Endothelial cell of umbilical vein (primary cell): ENCODE data around the gene GALNT12. TPM values are rescaled to one million over a fixed set of nuclear protein-coding genes. Genes with fewer than 3 reads are reported as not detected.

Source experiments
- BruUV-seq: library from RNA; stranded (reverse); fragments of 400-500 nt; replicated peaks from 2 replicates; lab custom pipeline; 2021; lab: Mats Ljungman, UMichigan
- CTCF ChIA-PET: fragments of 300-600, 350-600 bp; sonication (Branson Sonifier 250); formaldehyde crosslinking; loops from one replicate; lab custom pipeline; 2021; ENCODE audit warnings: antibody characterized with exemption, inconsistent platforms; lab: Charles Lee
- POLR2A ChIA-PET: fragments of 300-600, 350-600 bp; sonication (Branson Sonifier 250); formaldehyde crosslinking; loops from one replicate; lab custom pipeline; 2021; ENCODE audit warnings: antibody characterized with exemption, inconsistent platforms; lab: Charles Lee
- DNase-seq: peaks from one replicate; pipeline ENCODE4 v3.0.0-alpha.2; 2011; ENCODE audit warnings: low read depth, low spot score
- FAIRE-seq: peaks from 2 replicates; lab custom pipeline; 2011; peaks lifted over from hg19 to GRCh38; lab: Jason Lieb, UNC
- H2AFZ ChIP-seq: 2 replicates; pipeline ENCODE4 v1.6.0; 2012; ENCODE audit warnings: low read depth, low read length, control low read depth, inconsistent platforms
- H3K27ac ChIP-seq: 2 replicates; pipeline ENCODE4 v1.5.1; 2011; ENCODE audit warnings: low read depth, mild to moderate bottlenecking, control low read depth, low read length, moderate library complexity; ENCODE audit not compliant: insufficient read depth
- H3K27me3 ChIP-seq, 2 experiments: 2 replicates each; pipeline versions ENCODE4 v1.6.0 to v1.6.1; 2011; ENCODE audit warnings: low read length in 2 of 2, mixed read lengths in 1 of 2; ENCODE audit not compliant: control insufficient read depth in 2 of 2, insufficient read depth in 2 of 2
- H3K36me3 ChIP-seq, 2 experiments: 2 replicates in 1 of 2; 3 replicates in 1 of 2; pipeline ENCODE4 v1.5.1; 2011; ENCODE audit warnings: low read length in 2 of 2, mild to moderate bottlenecking in 1 of 2, moderate library complexity in 1 of 2; ENCODE audit not compliant: control insufficient read depth in 2 of 2, insufficient read depth in 2 of 2; ENCODE audit errors: extremely low read depth in 1 of 2
- H3K4me1 ChIP-seq: 3 replicates; pipeline ENCODE4 v1.5.1; 2011; ENCODE audit warnings: mild to moderate bottlenecking, low read length; ENCODE audit not compliant: control insufficient read depth, insufficient read depth; ENCODE audit errors: extremely low read depth
- H3K4me2 ChIP-seq: 2 replicates; pipeline ENCODE4 v1.6.1; 2011; ENCODE audit warnings: low read length, control low read depth, mixed read lengths; ENCODE audit not compliant: insufficient read depth
- H3K4me3 ChIP-seq, 3 experiments: fragments of 200-600 bp in 1 of 3; sonication (generic), shearing (Covaris generic) in 1 of 3; replicated peaks in 1 of 3; 2 replicates each; pipeline ENCODE4 v1.5.1; 2011 to 2016; ENCODE audit warnings: control low read depth in 3 of 3, low read length in 3 of 3, mild to moderate bottlenecking in 2 of 3, inconsistent platforms in 1 of 3, low read depth in 1 of 3, moderate library complexity in 1 of 3; ENCODE audit not compliant: insufficient read depth in 1 of 3
- H3K79me2 ChIP-seq: 2 replicates; pipeline ENCODE4 v1.6.0; 2012; ENCODE audit warnings: low read length, inconsistent platforms; ENCODE audit not compliant: control insufficient read depth, insufficient read depth
- H3K9ac ChIP-seq: replicated peaks from 2 replicates; pipeline ENCODE3; 2011; ENCODE audit warnings: low read length, control low read depth; ENCODE audit not compliant: insufficient read depth; ENCODE audit errors: extremely low read depth
- H3K9me1 ChIP-seq: replicated peaks from 3 replicates; pipeline ENCODE4 v1.6.0; 2011; ENCODE audit warnings: mild to moderate bottlenecking, low read length; ENCODE audit not compliant: control insufficient read depth, insufficient read depth; ENCODE audit errors: extremely low read depth
- H3K9me3 ChIP-seq: replicated peaks from 2 replicates; pipeline ENCODE4 v1.5.1; 2012; ENCODE audit warnings: low read length, inconsistent platforms; ENCODE audit not compliant: control insufficient read depth, insufficient read depth
- H4K20me1 ChIP-seq: replicated peaks from 2 replicates; pipeline ENCODE3; 2011; ENCODE audit warnings: mild to moderate bottlenecking, low read length; ENCODE audit not compliant: control insufficient read depth, insufficient read depth; ENCODE audit errors: extremely low read depth
- EZH2 ChIP-seq: IDR thresholded peaks from 2 replicates; pipeline ENCODE4 v1.6.1; 2012; ENCODE audit warnings: borderline replicate concordance, low read depth, mild to moderate bottlenecking, moderate library complexity, low read length, inconsistent platforms; ENCODE audit not compliant: severe bottlenecking
- FOS ChIP-seq: IDR thresholded peaks from 2 replicates; pipeline ENCODE4 v1.6.1; 2011; ENCODE audit warnings: mild to moderate bottlenecking, low read length, moderate library complexity, borderline replicate concordance; ENCODE audit not compliant: insufficient read depth
- GATA2 ChIP-seq: IDR thresholded peaks from 2 replicates; pipeline ENCODE4 v1.7.0; 2011; ENCODE audit warnings: low read depth, mild to moderate bottlenecking, moderate library complexity, mixed read lengths, low read length; ENCODE audit not compliant: insufficient read length, insufficient read depth
- JUN ChIP-seq: IDR thresholded peaks from 2 replicates; pipeline ENCODE4 v1.6.1; 2011; ENCODE audit warnings: borderline replicate concordance, low read depth; ENCODE audit not compliant: insufficient read length, insufficient read depth
- MYC ChIP-seq: IDR thresholded peaks from one replicate; pipeline ENCODE4 v1.6.1; 2011; ENCODE audit warnings: mild to moderate bottlenecking, low read depth, low read length
- POLR2A ChIP-seq: IDR thresholded peaks from 2 replicates; pipeline ENCODE4 v1.6.1; 2012; ENCODE audit warnings: low read depth, mild to moderate bottlenecking, control low read depth, low read length
- POLR2AphosphoS5 ChIP-seq: IDR thresholded peaks from 2 replicates; pipeline ENCODE4 v1.6.1; 2012; ENCODE audit warnings: low read depth, mild to moderate bottlenecking, control low read depth, low read length, moderate library complexity; ENCODE audit not compliant: insufficient read depth
- dilution Hi-C: fragments of 300-500 bp; cut with MboI; formaldehyde crosslinking; loops from one replicate; pipeline ENCODE4 v1.15.0; 2019; ENCODE audit warnings: low sequenced_read_pairs; ENCODE audit not compliant: extremely low pct_ligation_motif_present
- intact Hi-C: fragments of 100-400 bp; cut with micrococcal nuclease; formaldehyde crosslinking; loops from one replicate; pipeline ENCODE4 v1.10.0; 2022
- polyA plus RNA-seq, 4 experiments: library from polyadenylated mRNA; depleted of rRNA in 3 of 4; stranded (reverse) in 3 of 4; unstranded in 1 of 4; fragments of >200 nt; gene quantifications; 2 replicates each; pipeline versions ENCODE4 v1.2.1 to v1.2.3, GENCODE V29; 2011 to 2012; ENCODE audit warnings: missing spikeins in 1 of 4
- total RNA-seq: library from RNA; stranded (reverse); gene quantifications from 2 replicates; pipeline ENCODE4 v1.2.3, GENCODE V29; 2021
- TF ChIP-seq, protein P1 (sequence below), 2 donors: IDR thresholded peaks; 1 replicate in 1 of 2; 2 replicates in 1 of 2; pipeline ENCODE4 v1.5.1; 2011; ENCODE audit warnings: low read length in 2 of 2, mild to moderate bottlenecking in 2 of 2, moderate library complexity in 2 of 2, control low read depth in 1 of 2, inconsistent platforms in 1 of 2, low read depth in 1 of 2; ENCODE audit not compliant: insufficient read depth in 1 of 2; ENCODE audit errors: extremely low read depth in 1 of 2
- TF ChIP-seq, protein P2 (sequence below): IDR thresholded peaks from 2 replicates; pipeline ENCODE4 v1.6.1; 2011; ENCODE audit not compliant: insufficient read depth, insufficient read length

The GALNT12 gene
- total and polyA plus RNA-seq, 2 donors (not counting 3 experiments of a cell fraction or from before 2014, with no cell fraction given): 0.26 to 0.44 TPM

DNA sequence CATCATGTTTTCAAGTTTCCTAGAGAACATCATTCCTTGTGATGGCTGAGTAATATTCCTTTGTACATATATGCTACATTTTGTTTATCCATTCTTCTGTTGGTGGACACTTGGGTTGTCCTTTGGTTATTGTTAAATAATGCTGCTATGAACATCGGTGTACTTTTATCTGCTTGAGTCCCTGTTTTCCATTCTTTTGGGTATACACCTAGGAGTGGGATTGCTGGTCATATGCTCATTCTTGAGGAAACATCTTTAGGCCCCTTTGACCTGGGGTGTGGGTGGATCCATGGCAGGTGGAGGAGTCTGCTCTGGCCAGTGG lies 25.3 kb downstream of the GALNT12 start:
- BruUV-seq: no TSS peak
- H3K79me2 ChIP-seq: no peaks in the 10 kb centered on the region
- DNase-seq (no peak), FAIRE-seq (no peak)
- no peaks in the 10 kb centered on the region for H3K4me1 ChIP-seq
- no peak overlapping the region for H2AFZ ChIP-seq
- no peak overlapping the region for H3K4me3 ChIP-seq
- H3K36me3 ChIP-seq: no peaks in the 10 kb centered on the region
- no peaks in the 10 kb centered on the region for H4K20me1 ChIP-seq
- POLR2A ChIA-PET: no interaction called here
- no peaks in the 10 kb centered on the region for H3K9me3 ChIP-seq
- no peak overlapping the region for H3K4me2 ChIP-seq
- CTCF ChIA-PET: no interaction called here
- TF ChIP-seq, protein P1, sequence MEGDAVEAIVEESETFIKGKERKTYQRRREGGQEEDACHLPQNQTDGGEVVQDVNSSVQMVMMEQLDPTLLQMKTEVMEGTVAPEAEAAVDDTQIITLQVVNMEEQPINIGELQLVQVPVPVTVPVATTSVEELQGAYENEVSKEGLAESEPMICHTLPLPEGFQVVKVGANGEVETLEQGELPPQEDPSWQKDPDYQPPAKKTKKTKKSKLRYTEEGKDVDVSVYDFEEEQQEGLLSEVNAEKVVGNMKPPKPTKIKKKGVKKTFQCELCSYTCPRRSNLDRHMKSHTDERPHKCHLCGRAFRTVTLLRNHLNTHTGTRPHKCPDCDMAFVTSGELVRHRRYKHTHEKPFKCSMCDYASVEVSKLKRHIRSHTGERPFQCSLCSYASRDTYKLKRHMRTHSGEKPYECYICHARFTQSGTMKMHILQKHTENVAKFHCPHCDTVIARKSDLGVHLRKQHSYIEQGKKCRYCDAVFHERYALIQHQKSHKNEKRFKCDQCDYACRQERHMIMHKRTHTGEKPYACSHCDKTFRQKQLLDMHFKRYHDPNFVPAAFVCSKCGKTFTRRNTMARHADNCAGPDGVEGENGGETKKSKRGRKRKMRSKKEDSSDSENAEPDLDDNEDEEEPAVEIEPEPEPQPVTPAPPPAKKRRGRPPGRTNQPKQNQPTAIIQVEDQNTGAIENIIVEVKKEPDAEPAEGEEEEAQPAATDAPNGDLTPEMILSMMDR (IDR thresholded peaks at IDR 0.05; ENCODE audit: extremely low read depth in 1 of 2, insufficient read depth in 1 of 2, low read depth in 1 of 2, low read length in 2 of 2): no peak
- TF ChIP-seq POLR2AphosphoS5 (no peak), GATA2 (no peak)
- H3K9ac ChIP-seq: no peak overlapping the region
- no peaks in the 10 kb centered on the region for H3K27me3 ChIP-seq
- no peaks in the 10 kb centered on the region for H3K9me1 ChIP-seq
- H3K27ac ChIP-seq: no peak overlapping the region
- dilution Hi-C loops: no loop called here
- intact Hi-C loops: no loop called here

DNA sequence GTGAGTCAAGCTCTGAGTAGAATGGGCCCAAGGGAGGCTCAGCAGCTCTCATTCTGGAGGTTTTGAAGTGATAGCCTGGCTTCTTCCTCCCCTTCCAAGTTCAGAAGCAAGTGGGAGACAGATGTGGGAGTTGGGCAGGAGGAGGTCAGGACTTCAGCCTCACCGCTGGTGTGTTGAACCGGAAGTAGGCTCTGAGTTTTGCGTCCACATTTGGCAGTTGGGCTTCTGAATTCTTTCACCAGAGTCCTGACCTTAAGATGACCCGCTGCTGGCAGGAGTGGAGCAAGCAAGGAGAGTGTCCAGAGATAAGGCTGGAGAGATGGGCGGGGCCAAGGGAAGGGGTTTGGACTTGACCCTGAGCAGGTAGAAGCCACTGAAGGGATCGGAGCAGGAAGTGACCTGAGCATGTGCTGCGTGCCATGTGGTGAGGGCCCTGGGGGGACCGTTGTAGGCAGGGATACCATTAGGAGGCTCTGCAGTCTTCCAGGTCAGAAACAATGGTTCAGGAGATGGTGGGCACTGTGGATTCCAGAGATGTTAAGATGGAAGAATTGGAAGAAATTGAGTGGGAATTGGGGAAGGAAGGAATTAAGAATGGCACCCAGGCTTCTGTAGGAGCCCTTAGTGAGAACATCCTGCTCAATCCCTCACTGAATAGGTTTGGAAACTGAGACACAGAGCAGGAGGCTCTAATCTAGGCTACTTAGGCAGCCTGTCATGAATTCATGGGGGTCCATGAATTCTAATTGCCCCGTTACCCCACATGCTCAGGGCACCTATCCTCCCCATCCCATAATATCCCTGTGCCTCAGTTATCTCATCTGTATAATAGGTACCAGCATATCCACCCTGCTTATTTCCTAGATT lies 25.9 kb downstream of the GALNT12 start:
- no peaks in the 10 kb centered on the region for H3K36me3 ChIP-seq
- FAIRE-seq (no peak), DNase-seq (no peak)
- no peaks in the 10 kb centered on the region for H3K27me3 ChIP-seq
- H3K9me1 ChIP-seq: no peaks in the 10 kb centered on the region
- no TSS peak for BruUV-seq
- no peaks in the 10 kb centered on the region for H3K4me1 ChIP-seq
- no peak overlapping the region for H3K9ac ChIP-seq
- H4K20me1 ChIP-seq: no peaks in the 10 kb centered on the region
- TF ChIP-seq POLR2AphosphoS5 (no peak), EZH2 (no peak), JUN (no peak), FOS (no peak), POLR2A (no peak), MYC (no peak), GATA2 (no peak)
- TF ChIP-seq, protein P1 (IDR thresholded peaks at IDR 0.05; ENCODE audit: extremely low read depth in 1 of 2, insufficient read depth in 1 of 2, low read depth in 1 of 2, low read length in 2 of 2): no peak
- TF ChIP-seq, protein P2, sequence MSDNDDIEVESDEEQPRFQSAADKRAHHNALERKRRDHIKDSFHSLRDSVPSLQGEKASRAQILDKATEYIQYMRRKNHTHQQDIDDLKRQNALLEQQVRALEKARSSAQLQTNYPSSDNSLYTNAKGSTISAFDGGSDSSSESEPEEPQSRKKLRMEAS: no peak
- H3K4me3 ChIP-seq: no peak overlapping the region
- ChIA-PET POLR2A (no interaction called here), CTCF (no interaction called here)
- H3K4me2 ChIP-seq: no peak overlapping the region
- no peaks in the 10 kb centered on the region for H3K9me3 ChIP-seq
- no peak overlapping the region for H2AFZ ChIP-seq
- intact Hi-C loops: no loop called here
- H3K27ac ChIP-seq: no peak overlapping the region
- no peaks in the 10 kb centered on the region for H3K79me2 ChIP-seq
- dilution Hi-C loops: no loop called here
